Type B pancreatic cell (in vitro differentiated cells): ENCODE measurements around the gene ROR1. TPM values are rescaled to one million over a fixed set of nuclear protein-coding genes. Genes with fewer than 3 reads are reported as not detected.

Source experiments
- DNase-seq: peaks from one replicate; pipeline ENCODE4 v3.0.0; 2021; ENCODE audit warnings: mixed read lengths; ENCODE audit not compliant: unreplicated experiment; ENCODE audit errors: extremely low spot score
- H3K27ac Mint-ChIP-seq: 2 replicates; pipeline ENCODE4 v1.8.0; 2021; ENCODE audit warnings: mild to moderate bottlenecking, mixed read lengths
- H3K27me3 Mint-ChIP-seq: 2 replicates; pipeline ENCODE4 v1.8.0; 2021; ENCODE audit warnings: mixed read lengths
- H3K36me3 Mint-ChIP-seq: 2 replicates; pipeline ENCODE4 v1.8.0; 2021; ENCODE audit warnings: mixed read lengths
- H3K4me1 Mint-ChIP-seq: one replicate; pipeline ENCODE4 v1.8.0; 2021; ENCODE audit warnings: mixed read lengths; ENCODE audit not compliant: unreplicated experiment
- H3K4me3 Mint-ChIP-seq: 2 replicates; pipeline ENCODE4 v1.8.0; 2021; ENCODE audit warnings: mild to moderate bottlenecking, mixed read lengths
- H3K9me3 Mint-ChIP-seq: 2 replicates; pipeline ENCODE4 v1.8.0; 2021; ENCODE audit warnings: mixed read lengths
- CTCF ChIP-seq: fragments of 200-600 bp; sonication (generic); conservative IDR thresholded peaks from 2 replicates; pipeline ENCODE4 v1.5.0; 2021; ENCODE audit warnings: antibody characterized with exemption, mild to moderate bottlenecking
- total RNA-seq: library from RNA; stranded (reverse); gene quantifications from 2 replicates; pipeline ENCODE4 v1.2.1, GENCODE V29; 2021; ENCODE audit warnings: low replicate concordance

The ROR1 gene
- total RNA-seq, 1 donor from 2014 or later = 32.0 TPM

- TF ChIP-seq CTCF = no peak
- DNase-seq = no peak
- Mint-ChIP-seq H3K36me3 (peaks cover 4% of the 10 kb centered on the region), H3K9me3 (peaks cover 4% of the 10 kb centered on the region), H3K4me3 (no peak overlapping the region), H3K4me1 (peaks cover 62% of the 10 kb centered on the region), H3K27ac (no peak overlapping the region), H3K27me3 (no peaks in the 10 kb centered on the region)
Observed at GRCh38 chr1:63831409-63831808, 57.6 kb downstream of the ROR1 start.

GRCh38 chr1:63833363-63834119, 59.7 kb downstream of the ROR1 start:
- peaks cover 66% of the 10 kb centered on the region for H3K4me1 Mint-ChIP-seq
- no peak overlapping the region for H3K4me3 Mint-ChIP-seq
- H3K36me3 Mint-ChIP-seq = peaks cover 4% of the 10 kb centered on the region
- no peak for TF ChIP-seq CTCF
- no peak overlapping the region for H3K27ac Mint-ChIP-seq
- H3K27me3 Mint-ChIP-seq = no peaks in the 10 kb centered on the region
- DNase-seq = no peak
- H3K9me3 Mint-ChIP-seq = peaks cover 4% of the 10 kb centered on the region

- Mint-ChIP-seq H3K27me3 (no peaks in the 10 kb centered on the region), H3K36me3 (peaks cover 3% of the 10 kb centered on the region), H3K27ac (no peak overlapping the region), H3K4me1 (peaks cover 56% of the 10 kb centered on the region), H3K4me3 (no peak overlapping the region), H3K9me3 (no peaks in the 10 kb centered on the region)
- TF ChIP-seq CTCF = no peak
- no peak for DNase-seq
Observed at GRCh38 chr1:63835128-63835527, 61.3 kb downstream of the ROR1 start.

- Mint-ChIP-seq H3K9me3 (no peaks in the 10 kb centered on the region), H3K27ac (no peak overlapping the region), H3K4me3 (peak overlapping the region; percentile 3), H3K36me3 (no peaks in the 10 kb centered on the region), H3K4me1 (peaks cover 55% of the 10 kb centered on the region), H3K27me3 (no peaks in the 10 kb centered on the region)
- DNase-seq = no peak
- no peak for TF ChIP-seq CTCF
Observed at GRCh38 chr1:63836374-63836773, 62.6 kb downstream of the ROR1 start.

- Mint-ChIP-seq H3K4me1 (peaks cover 51% of the 10 kb centered on the region), H3K36me3 (no peaks in the 10 kb centered on the region), H3K27me3 (no peaks in the 10 kb centered on the region), H3K4me3 (peak overlapping the region; percentile 3), H3K9me3 (no peaks in the 10 kb centered on the region), H3K27ac (no peak overlapping the region)
- no peak for TF ChIP-seq CTCF
- no peak for DNase-seq
Observed at GRCh38 chr1:63836830-63837229, 63.0 kb downstream of the ROR1 start.

- Mint-ChIP-seq H3K27me3 (no peaks in the 10 kb centered on the region), H3K4me3 (no peak overlapping the region), H3K9me3 (no peaks in the 10 kb centered on the region), H3K36me3 (no peaks in the 10 kb centered on the region), H3K27ac (no peak overlapping the region), H3K4me1 (peaks cover 44% of the 10 kb centered on the region)
- no peak for DNase-seq
- TF ChIP-seq CTCF = no peak
Observed at GRCh38 chr1:63843010-63843409, 69.2 kb downstream of the ROR1 start.
